ENCODE data around the gene PRR5L. TPM values are rescaled to one million over a fixed set of nuclear protein-coding genes. Genes with fewer than 3 reads are reported as not detected.

The PRR5L gene
- total RNA-seq, 1 experiment from 2014 or later = 1.2 TPM

DNA sequence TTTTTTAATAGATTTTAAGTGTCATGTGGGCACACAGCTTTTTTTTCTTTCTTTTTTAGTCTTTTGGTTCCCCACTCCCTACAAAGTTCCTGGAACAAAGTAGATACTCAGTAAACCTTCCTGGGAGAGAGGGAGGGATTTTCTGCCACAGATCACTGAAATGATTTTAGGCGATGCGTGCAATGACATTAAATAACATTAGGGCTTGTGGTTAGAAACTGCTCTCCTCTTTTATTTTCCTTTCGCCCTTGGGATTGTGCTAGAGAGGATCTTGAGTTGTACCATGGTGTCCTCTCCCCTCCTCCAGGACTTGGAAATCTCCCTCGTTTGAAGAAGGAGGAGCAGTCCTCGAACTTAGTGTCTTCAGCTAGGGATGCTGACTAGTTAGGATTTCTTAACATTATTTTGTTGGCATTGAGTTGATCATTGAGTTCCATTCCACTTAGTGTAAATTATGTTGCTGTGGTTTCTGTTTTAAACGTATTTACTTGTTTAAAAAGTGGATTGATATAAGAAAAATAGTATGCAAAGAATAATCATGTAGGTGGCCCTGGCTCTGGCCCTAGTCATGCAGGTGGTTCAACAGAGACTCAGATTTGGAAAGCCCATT, 125.6 kb downstream of the PRR5L start:
- no peaks in the 10 kb centered on the region for H3K36me3 Mint-ChIP-seq (ENCODE audit: insufficient read depth, unreplicated experiment)

GRCh38 chr11:36425561-36426081, 129.5 kb downstream of the PRR5L start:
- Mint-ChIP-seq H3K4me3 (ENCODE audit: low read depth, unreplicated experiment) (no peak overlapping the region), H3K27ac (ENCODE audit: unreplicated experiment) (no peak overlapping the region), H3K36me3 (ENCODE audit: insufficient read depth, unreplicated experiment) (no peaks in the 10 kb centered on the region), H3K4me1 (ENCODE audit: low read depth, unreplicated experiment) (no peaks in the 10 kb centered on the region), H3K27me3 (ENCODE audit: unreplicated experiment) (peaks cover 42% of the 10 kb centered on the region), H3K9me3 (ENCODE audit: low read depth, unreplicated experiment) (no peaks in the 10 kb centered on the region)
- intact Hi-C loops (cut with micrococcal nuclease; ENCODE audit: unreplicated experiment) = no loop called here
- no peak for TF ChIP-seq CTCF (IDR thresholded peaks at IDR 0.05; ENCODE audit: unreplicated experiment)
- no peak for DNase-seq
- CTCF ChIA-PET = no interaction called here
- no TSS peak for BruUV-seq (replicated peaks)

More for the DNA sequence above, 125.6 kb downstream of the PRR5L start:
- intact Hi-C loops (cut with micrococcal nuclease; ENCODE audit: unreplicated experiment) = no loop called here
- Mint-ChIP-seq H3K9me3 (ENCODE audit: low read depth, unreplicated experiment) (no peaks in the 10 kb centered on the region), H3K4me1 (ENCODE audit: low read depth, unreplicated experiment) (no peaks in the 10 kb centered on the region), H3K27me3 (ENCODE audit: unreplicated experiment) (peaks cover 63% of the 10 kb centered on the region), H3K4me3 (ENCODE audit: low read depth, unreplicated experiment) (no peak overlapping the region), H3K27ac (ENCODE audit: unreplicated experiment) (no peak overlapping the region)
- no peak for TF ChIP-seq CTCF (IDR thresholded peaks at IDR 0.05; ENCODE audit: unreplicated experiment)
- no TSS peak for BruUV-seq (replicated peaks)
- CTCF ChIA-PET = no interaction called here
- no peak for DNase-seq

GRCh38 chr11:36426226-36426848, 130.2 kb downstream of the PRR5L start:
- Mint-ChIP-seq H3K27me3 (ENCODE audit: unreplicated experiment) (peaks cover 40% of the 10 kb centered on the region), H3K4me3 (ENCODE audit: low read depth, unreplicated experiment) (no peak overlapping the region), H3K9me3 (ENCODE audit: low read depth, unreplicated experiment) (no peaks in the 10 kb centered on the region), H3K36me3 (ENCODE audit: insufficient read depth, unreplicated experiment) (no peaks in the 10 kb centered on the region), H3K27ac (ENCODE audit: unreplicated experiment) (no peak overlapping the region), H3K4me1 (ENCODE audit: low read depth, unreplicated experiment) (no peaks in the 10 kb centered on the region)
- no peak for DNase-seq
- no peak for TF ChIP-seq CTCF (IDR thresholded peaks at IDR 0.05; ENCODE audit: unreplicated experiment)
- CTCF ChIA-PET = no interaction called here
- BruUV-seq (replicated peaks) = no TSS peak
- intact Hi-C loops (cut with micrococcal nuclease; ENCODE audit: unreplicated experiment) = no loop called here

DNA sequence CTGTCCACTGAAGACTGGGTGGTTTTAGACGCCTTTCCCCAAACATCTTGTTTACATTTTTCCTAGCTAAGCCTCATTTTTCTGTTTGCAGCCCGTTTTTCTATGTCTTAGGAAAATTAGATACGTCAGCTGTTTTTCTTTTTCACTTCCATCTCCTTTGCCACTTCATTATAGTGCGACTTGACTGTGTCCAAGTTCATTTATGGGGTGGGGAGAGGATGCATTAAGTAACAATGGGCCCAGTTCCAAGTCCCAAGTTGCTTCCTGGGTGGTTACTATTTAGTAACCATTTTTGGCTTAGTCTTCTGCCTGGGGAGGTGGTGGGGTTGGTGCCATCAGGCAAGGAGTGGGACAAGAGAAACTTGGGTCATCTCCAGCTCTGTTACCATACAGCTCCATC, 131.0 kb downstream of the PRR5L start:
- H3K27me3 Mint-ChIP-seq (ENCODE audit: unreplicated experiment) = peaks cover 40% of the 10 kb centered on the region
- CTCF ChIA-PET = no interaction called here
- TF ChIP-seq CTCF (IDR thresholded peaks at IDR 0.05; ENCODE audit: unreplicated experiment) = no peak
- no peaks in the 10 kb centered on the region for H3K36me3 Mint-ChIP-seq (ENCODE audit: insufficient read depth, unreplicated experiment)
- H3K4me1 Mint-ChIP-seq (ENCODE audit: low read depth, unreplicated experiment) = no peaks in the 10 kb centered on the region
- no peak overlapping the region for H3K4me3 Mint-ChIP-seq (ENCODE audit: low read depth, unreplicated experiment)
- DNase-seq = no peak
- H3K27ac Mint-ChIP-seq (ENCODE audit: unreplicated experiment) = no peak overlapping the region
- BruUV-seq (replicated peaks) = no TSS peak
- intact Hi-C loops (cut with micrococcal nuclease; ENCODE audit: unreplicated experiment) = no loop called here
- H3K9me3 Mint-ChIP-seq (ENCODE audit: low read depth, unreplicated experiment) = no peaks in the 10 kb centered on the region
